Mucosa of descending colon (tissue), 3 donors: Measurements from ENCODE around the gene AGPAT3. TPM values are rescaled to one million over a fixed set of nuclear protein-coding genes. Genes with fewer than 3 reads are reported as not detected.
A peak's percentile ranks its signal among the peaks of the same experiment; 100 is the strongest.

Experiments used
- ATAC-seq: fragments of 200-7000 bp; cut with Tn5 transposase; one replicate; pipeline ENCODE4 v1.9.1; 2020; ENCODE audit warnings: mild to moderate bottlenecking, moderate library complexity
- DNase-seq, 3 donors: peaks; one replicate each; pipeline ENCODE4 v3.0.0-alpha.2; 2020
- H3K36me3 ChIP-seq: fragments of 200-600 bp; one replicate; pipeline ENCODE4 v1.8.0; 2021; ENCODE audit warnings: low read depth, mild to moderate bottlenecking
- H3K4me1 ChIP-seq: fragments of 200-600 bp; one replicate; pipeline ENCODE4 v1.8.0; 2021; ENCODE audit warnings: low read depth, mild to moderate bottlenecking
- H3K4me3 ChIP-seq: fragments of 200-600 bp; one replicate; pipeline ENCODE4 v1.8.0; 2021; ENCODE audit warnings: mild to moderate bottlenecking
- H3K9me3 ChIP-seq: fragments of 200-600 bp; one replicate; pipeline ENCODE4 v1.8.0; 2021; ENCODE audit warnings: mild to moderate bottlenecking
- CTCF ChIP-seq: fragments of 200-600 bp; IDR thresholded peaks from one replicate; pipeline ENCODE4 v1.8.0; 2022; ENCODE audit warnings: antibody characterized with exemption, mild to moderate bottlenecking
- intact Hi-C, 2 donors: fragments of 100-400 bp; cut with DNase I in 1 of 2; cut with micrococcal nuclease in 1 of 2; formaldehyde crosslinking; loops; one replicate each; pipeline versions ENCODE4 v1.11.0 to v1.11.1; 2022; cut with DNase I, micrococcal nuclease
- total RNA-seq, 3 donors: library from RNA; stranded (reverse); fragmentation: NEBNext Ultra II Directional in 2 of 3; extraction: Animal tissue kit (Norgen Biotek cat#: 25700) in 2 of 3; gene quantifications; one replicate each; pipeline versions ENCODE4 v1.2.1 to v1.2.4, GENCODE V29; 2021 to 2023
- donor health status: DM: no; HTN: no; CAD: no; lungs with moderate emphysema.
- donor health status: DM: no; HTN: no; CAD: no.
- donor health status: DM: no; HTN: yes; CAD: no.

Gene AGPAT3
- total RNA-seq, 3 donors from 2014 or later = 77.7 to 120 (median 97.7) TPM

- Histone ChIP-seq H3K4me1 (peaks cover 17% of the 10 kb centered on the region), H3K36me3 (no peaks in the 10 kb centered on the region), H3K9me3 (no peaks in the 10 kb centered on the region), H3K4me3 (no peak overlapping the region)
- ATAC-seq (no peak), DNase-seq (no peak)
- intact Hi-C loops = no loop called here
- no peak for TF ChIP-seq CTCF
Measured at GRCh38 chr21:44020551-44020950, 155.5 kb downstream of the AGPAT3 start.

GRCh38 chr21:44021064-44021463, 156.0 kb downstream of the AGPAT3 start:
- intact Hi-C loops = no loop called here
- Histone ChIP-seq H3K4me1 (peaks cover 14% of the 10 kb centered on the region), H3K9me3 (no peaks in the 10 kb centered on the region), H3K36me3 (no peaks in the 10 kb centered on the region), H3K4me3 (no peak overlapping the region)
- ATAC-seq (no peak), DNase-seq (no peak)
- no peak for TF ChIP-seq CTCF

GRCh38 chr21:44024257-44024656, 159.2 kb downstream of the AGPAT3 start:
- intact Hi-C loops = no loop called here
- no peak overlapping the region for H3K4me3 ChIP-seq
- TF ChIP-seq CTCF = no peak
- no peaks in the 10 kb centered on the region for H3K9me3 ChIP-seq
- no peaks in the 10 kb centered on the region for H3K36me3 ChIP-seq
- ATAC-seq = no peak
- peaks cover 6% of the 10 kb centered on the region for H3K4me1 ChIP-seq
- DNase-seq = no peak

GRCh38 chr21:44024887-44025353, 159.9 kb downstream of the AGPAT3 start:
- ATAC-seq = peak; percentile 61
- peak in 1 of 3 donors; percentile 28 for DNase-seq
- H3K4me1 ChIP-seq = peaks cover 6% of the 10 kb centered on the region

GRCh38 chr21:44027607-44028286, 162.7 kb downstream of the AGPAT3 start:
- Histone ChIP-seq H3K4me3 (no peak overlapping the region), H3K36me3 (no peaks in the 10 kb centered on the region), H3K9me3 (no peaks in the 10 kb centered on the region), H3K4me1 (peaks cover 6% of the 10 kb centered on the region)
- no peak for TF ChIP-seq CTCF
- DNase-seq (no peak), ATAC-seq (no peak)
- intact Hi-C loops = no loop called here

More at GRCh38 chr21:44024887-44025353, 159.9 kb downstream of the AGPAT3 start:
- H3K4me3 ChIP-seq = no peak overlapping the region
- H3K9me3 ChIP-seq = no peaks in the 10 kb centered on the region
- no peaks in the 10 kb centered on the region for H3K36me3 ChIP-seq
- no peak for TF ChIP-seq CTCF
- intact Hi-C loops = no loop called here

GRCh38 chr21:44028287-44028659, 163.2 kb downstream of the AGPAT3 start:
- ATAC-seq = no peak
- intact Hi-C loops = no loop called here
- H3K36me3 ChIP-seq = no peaks in the 10 kb centered on the region

More at GRCh38 chr21:44028287-44028659, 163.2 kb downstream of the AGPAT3 start:
- H3K4me3 ChIP-seq = no peak overlapping the region
- DNase-seq = no peak
- no peak for TF ChIP-seq CTCF
- no peaks in the 10 kb centered on the region for H3K9me3 ChIP-seq
- peaks cover 6% of the 10 kb centered on the region for H3K4me1 ChIP-seq
